DMS53 treated with DMSO at 0.1 percent for 48 hours (cell line): ENCODE measurements around the gene IL18.
"Not testable (repeated sequence)": the region's sequence is repeated elsewhere in the genome, so short reads cannot be mapped to it uniquely, and the experiment has no call there.

Experiments
- DNase-seq: peaks from one replicate; lab custom pipeline; 2025; ENCODE audit not compliant: unreplicated experiment; lab: John Stamatoyannopoulos, UW

The IL18 gene

DNA sequence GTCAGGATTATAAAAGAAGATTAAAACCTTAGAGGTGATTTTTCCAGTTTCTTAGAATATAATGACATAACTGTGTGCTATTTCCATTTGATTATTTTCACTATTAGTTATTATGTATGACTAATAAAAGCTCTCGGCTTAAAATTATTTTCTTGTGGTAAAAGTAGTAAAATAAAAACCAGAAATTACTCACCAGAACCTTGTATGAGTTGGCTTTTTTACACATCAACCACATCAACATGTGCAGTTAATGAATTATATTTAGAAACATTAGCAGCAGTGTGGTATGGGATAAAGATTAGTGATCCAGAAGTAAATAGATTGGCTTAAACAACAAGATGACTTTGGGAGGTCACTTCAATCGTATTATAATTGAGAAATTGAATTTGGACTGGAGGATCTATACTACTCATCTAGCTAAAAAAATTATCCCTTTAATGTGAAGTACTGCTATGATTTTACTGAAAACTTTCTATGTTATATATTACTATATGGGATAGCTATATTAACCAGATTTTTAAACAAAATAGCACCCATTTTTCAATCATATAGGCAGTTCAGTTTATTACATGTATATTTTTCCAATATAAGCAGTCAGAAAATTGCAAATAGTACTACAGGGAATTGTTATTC, 8.6 kb upstream of the IL18 start:
- DNase-seq = no peak

DNA sequence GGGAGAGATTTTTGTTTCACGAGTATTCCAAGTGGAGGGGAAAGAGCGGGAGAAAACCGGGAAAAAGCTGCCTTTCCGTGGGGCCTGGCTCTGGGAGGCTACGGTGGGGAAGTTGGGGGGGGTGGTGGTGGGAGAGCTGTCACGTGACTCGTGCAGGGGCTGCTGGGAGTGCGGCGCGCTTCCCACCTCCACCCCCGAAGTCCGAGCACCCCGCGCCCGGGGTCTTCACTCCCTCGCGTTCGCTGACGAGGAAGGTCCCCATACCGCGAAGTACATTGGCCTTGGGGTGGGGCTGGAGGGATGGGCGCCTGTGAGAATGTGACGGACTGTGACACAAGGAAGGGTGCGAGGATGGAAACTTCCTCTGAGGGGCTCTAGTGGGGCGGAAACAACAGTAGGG, 3.3 kb upstream of the IL18 start, which contains the start of gene TEX12:
TSS of gene TEX12 (plus strand) at position 228 of the 400 bp plus-strand sequence. CDS start 1,897 bp downstream, outside the sequence.
- DNase-seq = no peak

DNA sequence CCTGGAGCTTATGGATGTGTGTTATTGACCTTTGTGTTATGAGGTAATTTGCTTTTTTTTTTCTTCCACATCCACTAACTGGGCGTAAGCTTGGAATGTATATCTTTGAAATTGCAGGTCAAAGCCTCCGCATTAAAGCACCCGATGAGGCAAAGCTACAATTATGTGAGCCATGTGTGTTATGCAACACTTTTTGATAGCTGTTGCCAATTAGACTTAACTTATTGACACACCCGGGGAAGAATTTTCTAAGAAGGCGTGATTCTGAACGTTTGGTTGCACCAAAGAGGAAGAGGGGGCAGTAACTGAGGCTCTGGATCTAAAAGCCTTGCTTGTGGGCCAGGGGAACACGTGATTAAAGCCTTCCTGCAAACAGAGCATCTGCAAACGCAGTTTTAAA, 2.7 kb upstream of the IL18 start:
- no peak for DNase-seq

DNA sequence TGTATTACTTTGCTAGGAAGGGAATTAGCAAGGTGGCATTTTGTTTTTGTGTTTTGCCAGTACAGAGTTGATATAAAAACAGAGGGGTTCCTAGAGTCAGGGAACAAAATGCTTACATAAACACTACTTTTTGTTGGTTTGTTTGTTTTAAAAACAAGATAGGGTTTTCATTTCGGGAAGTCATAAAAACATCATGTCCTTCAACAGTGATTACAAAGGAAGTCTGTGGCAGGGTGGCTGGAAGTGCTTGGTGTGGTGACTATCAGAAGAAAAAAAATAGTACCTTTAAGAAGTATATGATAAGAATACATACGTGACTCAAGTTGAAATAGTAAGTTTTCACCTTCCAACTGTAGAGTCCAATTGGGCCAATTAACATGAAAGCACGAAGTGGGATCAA, 1.2 kb upstream of the IL18 start:
- DNase-seq = no peak

DNA sequence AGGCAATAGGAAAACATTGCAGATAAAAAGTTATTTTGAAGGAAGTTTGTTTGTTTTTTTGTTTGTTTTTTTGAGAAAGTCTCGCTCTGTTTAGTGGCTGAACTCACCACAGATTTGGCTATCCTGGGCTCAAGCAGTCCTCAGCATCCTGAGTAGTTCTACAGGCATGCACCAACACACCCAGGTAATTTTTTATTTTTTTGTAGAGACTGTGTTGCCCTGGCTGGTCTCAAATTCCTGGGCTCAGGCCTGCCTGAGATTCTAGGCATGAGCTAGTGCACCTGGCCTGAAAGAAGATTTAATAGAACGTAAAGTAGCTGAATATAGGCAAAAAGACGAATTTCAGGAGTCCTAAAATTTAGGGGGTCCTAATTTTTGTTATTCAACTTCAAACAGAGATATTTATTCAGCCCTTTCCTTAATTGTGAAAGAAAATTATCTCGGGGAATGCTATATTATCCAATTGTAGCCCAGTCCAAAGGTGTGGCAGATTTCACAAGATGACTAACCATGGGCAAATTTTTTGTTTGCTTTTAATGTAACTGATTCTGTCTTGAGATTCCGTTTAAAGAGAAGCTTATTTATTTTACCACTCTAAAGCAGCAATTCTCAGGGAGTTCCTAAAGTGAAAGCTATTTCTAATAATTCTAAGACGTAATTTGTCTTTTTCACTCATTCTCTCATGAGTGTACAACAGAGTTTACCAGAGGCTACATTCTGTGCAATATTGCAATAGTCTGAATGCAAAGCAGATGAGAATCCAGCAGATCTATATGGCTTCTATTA, 940 bp downstream of the IL18 start:
- DNase-seq = no peak

DNA sequence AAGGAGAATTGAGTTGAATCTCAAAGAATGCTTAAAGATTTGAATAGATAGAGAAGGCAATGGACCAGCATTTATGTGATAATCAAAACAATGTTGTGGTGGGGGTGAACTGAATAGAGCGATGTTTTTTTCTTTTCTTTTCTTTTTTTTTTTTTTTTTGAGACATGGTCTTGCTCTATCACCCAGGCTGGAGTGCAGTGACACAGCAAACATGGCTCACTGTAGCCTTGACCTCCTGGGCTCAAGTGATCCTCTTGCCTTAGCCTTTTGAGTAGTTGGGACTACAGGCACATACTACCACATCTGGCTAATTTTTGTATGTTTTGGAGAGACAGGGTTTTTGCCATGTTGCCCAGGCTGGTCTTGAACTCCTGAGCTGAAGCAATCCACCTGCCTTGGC, 1.7 kb downstream of the IL18 start:
- not testable (repeated sequence) for DNase-seq

DNA sequence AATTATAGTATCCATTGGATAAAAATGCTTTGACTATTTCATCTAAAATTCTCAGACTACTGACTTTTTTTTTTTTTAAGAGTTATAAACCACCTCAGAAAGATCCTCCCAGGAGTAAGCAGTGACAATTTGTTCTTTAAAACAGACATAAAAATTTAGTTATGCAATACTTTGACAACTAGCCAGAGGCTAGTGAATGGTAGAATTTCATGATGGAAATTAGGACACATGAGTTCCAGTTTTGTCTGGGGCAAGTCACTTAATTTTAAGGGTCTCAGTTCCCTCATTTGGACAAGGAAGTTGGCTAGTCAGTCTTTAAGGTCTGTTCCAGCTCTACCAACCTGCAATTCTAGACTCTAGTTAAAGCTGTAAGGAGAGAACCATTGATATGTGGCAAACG, 2.9 kb downstream of the IL18 start:
- no peak for DNase-seq

DNA sequence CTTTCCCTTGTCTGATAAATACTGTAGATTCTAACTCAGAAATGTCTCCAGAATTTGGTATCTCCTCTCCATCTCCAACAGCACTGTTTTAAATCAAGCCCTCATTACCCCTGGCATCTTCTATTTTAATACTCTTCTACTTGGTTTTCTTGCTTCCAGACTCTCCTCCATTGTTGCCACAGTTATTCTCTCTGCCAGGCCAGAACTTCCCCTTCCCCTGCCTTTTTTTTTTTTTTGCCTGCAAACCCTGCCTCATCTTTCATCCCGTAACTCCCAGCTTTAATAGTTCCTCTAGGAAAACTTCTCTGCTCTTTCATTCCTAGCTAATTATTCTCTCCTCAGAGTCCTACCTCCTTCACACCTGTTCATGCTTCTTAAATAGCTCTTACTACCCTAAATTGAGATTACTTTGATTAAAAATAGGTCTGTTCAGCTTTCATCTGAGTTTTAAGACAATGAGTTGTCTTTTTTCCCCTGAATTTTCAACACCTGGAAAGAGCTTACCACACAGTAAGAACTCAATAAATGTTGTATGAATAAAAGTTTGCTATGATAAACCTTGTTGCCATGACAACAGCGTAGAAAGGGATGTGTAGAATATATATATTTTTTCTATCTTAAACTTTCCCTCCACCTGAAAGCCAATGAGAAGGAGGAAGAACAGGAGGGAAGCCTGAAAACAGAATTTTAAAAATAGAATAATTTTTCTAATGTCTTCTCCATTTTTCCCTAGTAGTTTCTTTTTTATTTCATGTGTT, 3.6 kb downstream of the IL18 start:
- no peak for DNase-seq

DNA sequence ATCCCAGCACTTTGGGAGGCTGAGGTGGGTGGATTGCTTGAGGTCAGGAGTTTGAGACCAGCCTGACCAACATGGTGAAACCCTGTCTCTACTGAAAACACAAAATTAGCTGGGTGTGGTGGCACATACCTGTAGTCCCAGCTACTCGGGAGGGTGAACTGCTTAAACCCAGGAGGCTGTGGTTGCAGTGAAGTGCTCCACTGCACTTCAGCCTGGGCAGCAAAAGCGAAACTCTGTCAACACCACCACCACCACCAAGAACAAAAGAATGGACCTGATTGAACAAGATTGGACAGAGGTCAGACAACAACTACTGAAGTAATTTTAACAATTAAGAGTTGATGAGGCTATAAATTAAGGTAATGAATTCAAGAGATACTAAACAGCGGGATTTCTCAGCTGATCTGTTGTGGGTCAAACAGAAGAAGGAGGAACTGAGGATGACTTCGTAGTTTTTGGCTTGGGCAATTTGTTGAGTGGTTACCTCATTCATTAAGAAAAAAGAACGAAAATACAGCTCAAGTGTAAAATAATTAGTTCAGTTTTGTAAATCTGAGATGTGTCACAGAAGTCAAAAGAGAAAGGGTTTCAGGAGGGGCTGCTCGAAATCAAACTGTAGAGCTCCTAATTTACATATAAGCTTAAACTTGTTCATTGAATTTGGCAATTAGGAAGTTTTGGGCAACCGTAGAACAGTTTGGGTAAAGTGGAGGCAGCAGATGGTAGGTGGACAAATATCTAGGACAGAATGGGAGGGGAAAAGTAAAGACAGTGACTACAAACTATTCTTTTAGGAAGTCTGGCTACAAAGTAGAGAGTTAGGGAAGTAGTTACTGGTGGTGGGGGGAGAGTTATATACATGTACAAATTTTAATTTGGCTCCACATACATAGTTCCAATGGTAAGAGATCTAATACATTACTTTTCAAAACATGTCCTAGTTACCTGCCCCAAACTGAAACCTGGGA, 4.5 kb downstream of the IL18 start:
- no peak for DNase-seq

DNA sequence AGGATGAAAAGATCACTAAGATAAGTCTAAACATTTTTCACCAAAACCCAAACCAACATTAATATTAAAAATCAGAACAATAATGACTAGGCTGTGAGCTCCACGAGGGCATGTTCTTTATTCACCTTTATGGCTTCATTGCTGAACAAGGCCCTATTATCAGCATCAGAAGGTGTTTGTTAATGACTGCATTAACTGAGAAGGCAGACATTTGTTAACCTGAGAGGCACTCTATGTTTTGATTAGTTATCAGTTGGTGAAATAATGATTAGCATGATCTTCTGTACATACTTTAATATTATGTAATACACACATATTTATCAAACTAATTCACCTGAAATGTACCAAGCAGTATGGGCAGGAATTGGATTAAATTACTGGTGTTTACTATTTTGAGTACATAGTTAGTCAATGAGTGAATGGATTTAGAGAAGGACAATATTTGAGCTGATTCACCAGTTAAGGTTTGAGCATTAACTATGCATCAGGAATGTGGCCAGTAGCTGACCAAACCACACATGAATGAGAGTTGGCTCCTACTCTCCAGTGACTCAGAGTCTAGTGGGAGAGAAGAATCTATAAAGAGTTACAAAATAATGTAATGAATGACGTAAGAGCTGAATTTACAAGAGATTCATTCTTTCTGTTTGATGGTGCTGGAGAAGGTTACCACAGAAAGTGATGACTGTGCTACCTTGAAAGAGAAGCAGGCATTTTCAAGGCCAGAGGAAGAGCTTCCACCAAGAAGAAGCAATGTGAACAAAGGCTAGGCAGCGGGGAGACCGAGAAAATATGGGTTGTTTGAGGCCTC, 6.7 kb downstream of the IL18 start:
- DNase-seq = peak; percentile 4

DNA sequence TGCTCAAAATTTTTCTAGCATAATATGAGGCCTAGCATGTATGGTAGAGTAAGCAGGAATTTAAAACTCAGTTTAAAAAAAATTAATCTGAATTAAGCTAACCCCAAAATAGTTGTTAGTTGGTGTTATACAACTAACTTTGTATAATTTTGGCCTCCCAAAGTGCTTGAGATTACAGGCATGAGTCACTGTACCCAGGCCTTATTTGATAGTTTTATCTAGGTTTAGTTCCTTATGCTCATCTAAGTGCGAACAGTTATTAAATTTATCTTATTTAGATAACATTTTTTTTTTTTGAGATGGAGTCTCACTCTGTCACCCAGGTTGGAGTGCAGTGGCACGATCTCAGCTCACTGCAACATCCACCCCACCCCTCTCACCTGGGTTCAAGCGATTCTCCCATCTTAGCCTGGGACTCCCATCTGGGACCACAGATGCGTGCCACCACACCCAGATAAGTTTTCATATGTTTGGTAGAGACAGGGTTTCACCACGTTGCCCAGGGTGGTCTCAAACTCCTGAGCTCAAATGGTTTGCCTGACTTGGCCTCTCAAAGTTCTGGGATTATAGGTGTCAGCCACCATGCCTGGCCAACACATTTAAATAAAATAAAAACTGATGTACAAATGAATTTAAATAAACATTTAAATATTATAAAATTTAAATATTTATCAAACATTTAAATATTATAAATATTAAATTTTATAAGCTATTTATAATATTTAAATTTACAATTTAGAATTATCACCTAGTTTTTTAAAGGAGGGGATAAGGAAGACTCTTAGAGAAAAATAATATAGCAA, 7.5 kb downstream of the IL18 start:
- no peak for DNase-seq

DNA sequence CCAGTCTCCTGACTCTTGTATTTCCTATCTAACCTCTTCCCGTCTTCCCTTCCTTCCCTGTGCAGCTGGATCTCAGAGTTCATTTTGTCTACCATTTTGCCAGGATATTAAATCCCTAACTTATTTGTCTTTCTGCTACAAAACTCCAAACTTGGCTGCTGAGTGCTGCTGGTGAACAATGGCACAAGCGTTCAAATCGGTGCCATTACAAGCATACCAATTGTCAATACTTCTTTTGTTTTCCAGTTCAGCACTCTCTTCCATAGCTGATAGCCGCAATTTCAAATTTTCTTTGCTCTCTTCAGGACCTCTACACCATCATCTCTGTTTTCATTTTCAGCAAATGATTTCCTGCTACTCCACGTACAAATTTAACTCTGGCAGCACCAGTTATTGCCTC, 13.4 kb downstream of the IL18 start:
- DNase-seq = no peak

DNA sequence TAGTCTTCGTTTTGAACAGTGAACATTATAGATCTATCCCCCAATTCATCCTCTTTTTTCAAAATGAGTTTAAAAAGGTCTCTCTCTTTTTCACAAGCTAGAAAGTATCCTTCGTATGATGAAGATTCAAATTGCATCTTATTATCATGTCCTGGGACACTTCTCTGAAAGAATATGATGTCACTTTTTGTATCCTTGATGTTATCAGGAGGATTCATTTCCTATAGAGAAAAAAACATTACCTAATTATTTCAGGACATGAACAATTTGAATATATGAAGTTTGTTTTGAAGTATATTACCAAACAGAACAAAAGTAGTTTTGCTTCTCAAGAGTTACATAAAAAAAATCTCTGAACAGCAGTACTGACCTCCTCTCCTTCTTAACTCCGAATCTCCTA, 20.3 kb downstream of the IL18 start:
- no peak for DNase-seq

DNA sequence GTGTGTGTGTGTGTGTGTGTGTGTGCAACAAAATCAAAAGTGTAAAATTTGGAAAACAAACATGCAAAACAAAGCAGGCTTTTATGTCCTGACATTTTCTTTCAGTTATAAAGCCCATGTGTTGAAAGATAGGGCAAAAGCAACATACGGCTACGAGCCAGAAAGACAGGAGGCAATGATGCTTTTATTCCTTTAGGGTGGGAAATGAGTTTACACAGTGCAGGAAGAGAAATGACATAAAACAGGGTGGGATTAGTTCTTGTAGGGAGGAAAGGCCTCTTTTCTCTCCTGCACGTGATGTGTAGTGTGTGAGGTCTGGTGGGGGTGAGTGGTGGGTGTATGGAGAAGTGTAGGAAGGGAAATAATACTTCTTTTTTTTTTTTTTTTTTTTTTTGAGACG, 29.4 kb downstream of the IL18 start:
- DNase-seq = no peak

DNA sequence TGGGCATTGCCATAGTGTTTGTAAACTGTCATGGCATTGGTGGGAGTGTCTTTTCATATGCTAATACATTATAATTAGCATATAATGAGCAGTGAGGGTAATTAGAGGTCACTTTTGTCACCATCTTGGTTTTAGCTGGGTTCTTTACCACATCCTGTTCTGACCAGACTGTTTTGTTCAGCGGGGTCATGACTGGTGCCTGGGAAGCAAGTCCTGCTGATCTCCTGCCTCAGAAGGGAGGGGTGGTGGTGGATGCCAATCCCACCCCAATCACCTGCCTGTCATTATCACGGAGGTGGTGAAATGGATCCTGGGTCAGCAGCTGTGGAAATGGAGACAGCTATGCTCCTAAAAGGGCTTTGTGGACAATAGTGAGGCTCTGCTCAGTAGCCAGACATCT, 31.2 kb downstream of the IL18 start:
- no peak for DNase-seq

DNA sequence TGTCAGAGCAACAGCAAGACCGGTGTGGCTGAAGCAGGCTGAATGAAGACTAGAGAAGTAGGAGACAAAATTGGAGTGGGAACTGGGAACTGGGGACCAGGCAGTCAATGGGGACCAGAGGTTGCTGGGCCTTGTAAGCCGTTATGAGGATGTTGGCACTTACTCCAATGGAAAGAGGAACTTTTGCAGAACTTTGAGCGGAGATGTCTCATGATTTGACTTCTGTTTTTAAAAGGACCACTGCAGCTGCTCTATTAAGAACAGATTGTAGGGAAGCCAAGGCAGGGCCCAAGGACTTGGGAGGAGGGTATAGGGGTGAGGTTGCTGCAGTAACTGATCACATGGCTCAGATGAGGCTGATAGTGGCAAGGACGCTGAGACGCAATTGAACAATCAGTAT, 34.2 kb downstream of the IL18 start:
- no peak for DNase-seq

DNA sequence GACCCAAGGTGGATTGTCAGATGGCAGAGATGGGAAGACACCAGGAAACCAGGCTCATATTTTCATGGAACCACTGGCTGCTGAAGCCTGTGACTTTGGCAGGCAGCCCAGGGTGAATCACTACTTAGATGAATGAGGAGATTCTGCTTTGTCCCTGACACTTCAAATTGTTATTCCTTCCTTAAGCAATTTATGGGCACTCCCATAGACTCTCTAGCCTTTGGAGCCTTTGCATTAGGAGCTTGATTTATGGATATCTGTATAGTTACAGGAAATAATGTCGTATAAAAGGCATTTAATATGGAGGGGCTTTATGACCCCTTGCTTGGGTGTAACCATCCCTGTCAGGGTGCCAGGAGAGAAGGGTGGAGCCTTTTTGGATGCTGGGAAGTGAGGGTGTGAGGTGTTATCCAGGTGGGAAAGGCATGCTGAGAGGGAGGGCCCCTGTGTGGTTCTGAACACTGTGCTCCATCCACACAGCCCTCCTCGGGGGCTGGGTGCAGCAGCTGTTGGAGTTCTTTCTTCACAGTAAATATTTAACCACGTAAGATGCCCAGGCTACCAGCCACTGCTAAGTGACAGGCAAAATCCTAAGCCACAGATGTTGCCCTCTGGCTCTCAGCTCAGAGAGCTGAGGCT, 35.3 kb downstream of the IL18 start:
- DNase-seq = peak; percentile 81

DNA sequence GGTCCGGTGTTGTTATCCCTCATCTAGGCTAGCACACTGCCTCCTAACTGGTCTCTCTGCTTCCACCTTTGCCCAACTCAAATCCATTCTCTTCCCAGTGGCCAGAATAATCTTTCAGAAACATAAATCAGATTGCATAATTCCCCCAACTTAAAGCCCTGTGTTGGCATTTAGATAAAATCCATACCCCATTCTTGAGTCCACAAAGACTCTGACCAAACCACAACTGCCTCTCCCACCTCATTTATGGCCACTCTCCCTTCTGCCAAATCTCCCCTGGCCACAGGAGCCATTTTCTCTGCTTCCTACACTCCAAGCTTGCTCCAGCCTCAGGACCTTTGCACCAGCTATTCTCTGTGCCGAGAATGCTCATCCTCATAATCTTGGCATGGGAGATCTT, 36.8 kb downstream of the IL18 start:
- no peak for DNase-seq

DNA sequence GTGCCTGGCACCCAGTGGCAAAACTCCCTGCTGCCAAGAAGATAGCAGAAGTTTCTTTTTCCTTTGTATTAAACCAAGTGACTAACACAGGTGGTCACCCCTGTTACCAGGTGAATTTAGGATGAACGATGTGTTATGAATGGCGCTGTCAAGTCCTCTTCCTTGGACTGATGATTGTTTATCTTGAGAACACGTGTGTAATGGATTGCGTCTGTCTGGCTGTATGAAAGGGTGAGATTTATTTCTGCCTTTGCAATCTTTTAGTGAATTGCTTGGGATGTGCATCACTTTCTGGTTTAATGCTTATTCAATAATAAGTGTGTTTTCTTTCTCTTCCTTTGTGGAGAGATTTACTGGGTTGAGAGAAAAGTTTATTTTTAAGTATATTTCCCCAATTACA, 40.8 kb downstream of the IL18 start:
- no peak for DNase-seq
